CD4-positive, alpha-beta T cell treated with Interleukin-4 for 1 hour (primary cell): ENCODE results near the gene SEC24D.
"Not testable (repeated sequence)": the region's sequence is repeated elsewhere in the genome, so short reads cannot be mapped to it uniquely, and the experiment has no call there.

ENCODE experiments used
- DNase-seq, 2 donors: peaks; one replicate each; pipeline ENCODE4 v3.0.0-alpha.2; 2020 to 2022

SEC24D gene

GRCh38 chr4:118803253-118803652, 32.7 kb downstream of the SEC24D start:
- DNase-seq, result no peak

- no peak for DNase-seq
Observed at GRCh38 chr4:118801895-118802575, 33.9 kb downstream of the SEC24D start.

- DNase-seq, result no peak
Observed at GRCh38 chr4:118799231-118799942, 36.5 kb downstream of the SEC24D start.

- DNase-seq, result no peak
Observed at GRCh38 chr4:118798658-118799057, 37.3 kb downstream of the SEC24D start.

GRCh38 chr4:118797558-118798142, 38.3 kb downstream of the SEC24D start:
- DNase-seq, result no peak

- not testable (repeated sequence) for DNase-seq
Observed at GRCh38 chr4:118791690-118792446, 44.1 kb downstream of the SEC24D start.

GRCh38 chr4:118790544-118790943, 45.4 kb downstream of the SEC24D start:
- DNase-seq, result no peak

- no peak for DNase-seq
Observed at GRCh38 chr4:118788911-118789310, 47.0 kb downstream of the SEC24D start.

GRCh38 chr4:118787844-118788380, 48.0 kb downstream of the SEC24D start:
- DNase-seq, result no peak

- DNase-seq, result no peak
Observed at GRCh38 chr4:118784776-118785175, 51.1 kb downstream of the SEC24D start.

GRCh38 chr4:118783887-118784286, 52.0 kb downstream of the SEC24D start:
- no peak for DNase-seq

GRCh38 chr4:118782886-118783285, 53.0 kb downstream of the SEC24D start:
- DNase-seq, result not testable (repeated sequence)

GRCh38 chr4:118777649-118778048, 58.3 kb downstream of the SEC24D start:
- DNase-seq, result not testable (repeated sequence)

GRCh38 chr4:118776955-118777640, 58.8 kb downstream of the SEC24D start:
- not testable (repeated sequence) for DNase-seq

- DNase-seq, result no peak
Observed at GRCh38 chr4:118776157-118776954, 59.6 kb downstream of the SEC24D start.

GRCh38 chr4:118775405-118775804, 60.5 kb downstream of the SEC24D start:
- no peak for DNase-seq

- DNase-seq, result no peak
Observed at GRCh38 chr4:118774989-118775388, 60.9 kb downstream of the SEC24D start.

GRCh38 chr4:118774321-118774720, 61.6 kb downstream of the SEC24D start:
- DNase-seq, result no peak

- DNase-seq, result no peak
Observed at GRCh38 chr4:118773429-118773792, 62.5 kb downstream of the SEC24D start.

GRCh38 chr4:118772767-118773428, 63.0 kb downstream of the SEC24D start:
- no peak for DNase-seq
